LNCaP clone FGC (cell line): ENCODE results near the gene ACACB.

Experiments
- DNase-seq: peaks from one replicate; pipeline ENCODE4 v3.0.0-alpha.2; 2011; ENCODE audit warnings: low read depth
- H3K4me3 ChIP-seq: 2 replicates; pipeline ENCODE4 v1.5.1; 2011; ENCODE audit warnings: mild to moderate bottlenecking, low read depth, low read length, control low read depth
- CTCF ChIP-seq: IDR thresholded peaks from 2 replicates; pipeline ENCODE4 v1.5.1; 2012; ENCODE audit warnings: mild to moderate bottlenecking; ENCODE audit not compliant: control insufficient read depth, insufficient read depth; ENCODE audit errors: extremely low read depth

Gene ACACB

GRCh38 chr12:109271418-109271817 lies 155.0 kb downstream of the ACACB start:
- no peak overlapping the region for H3K4me3 ChIP-seq
- DNase-seq = no peak
- no peak for TF ChIP-seq CTCF

GRCh38 chr12:109273354-109273753 lies 157.0 kb downstream of the ACACB start:
- DNase-seq = no peak
- TF ChIP-seq CTCF = no peak
- H3K4me3 ChIP-seq = no peak overlapping the region

GRCh38 chr12:109274381-109274780 lies 158.0 kb downstream of the ACACB start:
- H3K4me3 ChIP-seq = no peak overlapping the region
- DNase-seq = no peak
- no peak for TF ChIP-seq CTCF

- H3K4me3 ChIP-seq = no peak overlapping the region
- no peak for DNase-seq
- no peak for TF ChIP-seq CTCF
Measured at GRCh38 chr12:109275173-109275572, 158.8 kb downstream of the ACACB start.

GRCh38 chr12:109276160-109276559 lies 159.8 kb downstream of the ACACB start:
- H3K4me3 ChIP-seq = no peak overlapping the region
- no peak for DNase-seq
- TF ChIP-seq CTCF = no peak

GRCh38 chr12:109277255-109277898 lies 161.0 kb downstream of the ACACB start:
- H3K4me3 ChIP-seq = no peak overlapping the region
- DNase-seq = no peak
- no peak for TF ChIP-seq CTCF

GRCh38 chr12:109277899-109278762 lies 161.7 kb downstream of the ACACB start:
- no peak for TF ChIP-seq CTCF
- DNase-seq = peak; percentile 10
- no peak overlapping the region for H3K4me3 ChIP-seq
